SK-N-SH (cell line): ENCODE measurements around the gene NR5A2. TPM values are rescaled to one million over a fixed set of nuclear protein-coding genes. Genes with fewer than 3 reads are reported as not detected.

ENCODE experiments used
- CTCF ChIA-PET: fragments of 300-600, 350-600 bp; formaldehyde crosslinking; extraction: SDS; loops from one replicate; lab custom pipeline; 2021; lab: Yijun Ruan, JAX
- POLR2A ChIA-PET: fragments of 350-600 bp; sonication (Branson Sonifier 250); formaldehyde crosslinking; extraction: SDS; loops from one replicate; lab custom pipeline; 2020; ENCODE audit warnings: antibody characterized with exemption, inconsistent platforms; lab: Yijun Ruan, JAX
- DNase-seq: peaks from one replicate; pipeline ENCODE4 v3.0.0; 2012
- H2AFZ ChIP-seq: fragments of 200-600 bp; sonication (generic); 2 replicates; pipeline ENCODE4 v1.8.1; 2016; ENCODE audit warnings: antibody characterized with exemption, mild to moderate bottlenecking, low read depth
- H3F3A ChIP-seq: fragments of 200-600 bp; sonication (generic); replicated peaks from 2 replicates; pipeline ENCODE3; 2016; ENCODE audit warnings: antibody characterized with exemption, mild to moderate bottlenecking; ENCODE audit not compliant: insufficient read depth
- H3K27ac ChIP-seq, 2 experiments: fragments of 200-500 bp in 1 of 2; fragments of 200-600 bp in 1 of 2; sonication (Bioruptor generic) in 1 of 2; sonication (generic), shearing (Covaris generic) in 1 of 2; 2 replicates each; pipeline versions ENCODE4 v1.5.1 to v1.6.1; 2014 to 2016; ENCODE audit warnings: low read depth in 2 of 2, inconsistent platforms in 1 of 2, low read length in 1 of 2, mild to moderate bottlenecking in 1 of 2, mixed read lengths in 1 of 2
- H3K27me3 ChIP-seq: fragments of 200-600 bp; sonication (generic), shearing (Covaris generic); 2 replicates; pipeline ENCODE4 v1.6.1; 2016; ENCODE audit warnings: mixed run types; ENCODE audit not compliant: insufficient read depth
- H3K36me3 ChIP-seq, 2 experiments: fragments of 200-500 bp in 1 of 2; fragments of 200-600 bp in 1 of 2; sonication (Bioruptor generic) in 1 of 2; sonication (generic) in 1 of 2; replicated peaks in 1 of 2; 2 replicates each; pipeline versions ENCODE3 to v1.5.1; 2014 to 2016; ENCODE audit warnings: low read length in 1 of 2, mild to moderate bottlenecking in 1 of 2; ENCODE audit not compliant: insufficient read depth in 2 of 2, control insufficient read depth in 1 of 2
- H3K4me1 ChIP-seq, 2 experiments: fragments of 200-500 bp in 1 of 2; fragments of 200-600 bp in 1 of 2; sonication (Bioruptor generic) in 1 of 2; sonication (generic), shearing (Covaris generic) in 1 of 2; 2 replicates each; pipeline versions ENCODE4 v1.5.1 to v1.6.1; 2014 to 2016; ENCODE audit warnings: low read depth in 1 of 2, low read length in 1 of 2, mixed run types in 1 of 2; ENCODE audit not compliant: insufficient read depth in 2 of 2, control insufficient read depth in 1 of 2
- H3K4me2 ChIP-seq: fragments of 200-600 bp; sonication (generic), shearing (Covaris generic); 2 replicates; pipeline ENCODE4 v1.6.1; 2017; ENCODE audit warnings: mixed run types
- H3K4me3 ChIP-seq, 2 experiments: fragments of 200-500 bp in 1 of 2; fragments of 200-600 bp in 1 of 2; sonication (Bioruptor generic) in 1 of 2; sonication (generic), shearing (Covaris generic) in 1 of 2; 2 replicates each; pipeline versions ENCODE4 v1.5.1 to v1.8.1; 2014 to 2016; ENCODE audit warnings: low read depth in 2 of 2, inconsistent platforms in 1 of 2, low read length in 1 of 2, mild to moderate bottlenecking in 1 of 2, mixed read lengths in 1 of 2, moderate library complexity in 1 of 2
- H3K79me2 ChIP-seq: fragments of 200-600 bp; sonication (generic); 2 replicates; pipeline ENCODE4 v1.8.1; 2017; ENCODE audit warnings: mild to moderate bottlenecking; ENCODE audit not compliant: insufficient read depth
- H3K9ac ChIP-seq: fragments of 200-600 bp; sonication (generic); 2 replicates; pipeline ENCODE4 v1.6.1; 2017; ENCODE audit warnings: mixed run types
- H3K9me2 ChIP-seq: fragments of 200-600 bp; sonication (generic); 2 replicates; pipeline ENCODE4 v1.6.1; 2017; ENCODE audit warnings: mixed run types
- H3K9me3 ChIP-seq: fragments of 200-600 bp; sonication (generic); 2 replicates; pipeline ENCODE4 v1.6.1; 2017; ENCODE audit warnings: mixed run types, mild to moderate bottlenecking, moderate library complexity
- H4K20me1 ChIP-seq: fragments of 200-600 bp; sonication (generic); 2 replicates; pipeline ENCODE4 v1.6.1; 2017; ENCODE audit warnings: mild to moderate bottlenecking, mixed run types; ENCODE audit not compliant: insufficient read depth
- ELF1 ChIP-seq: IDR thresholded peaks from 2 replicates; pipeline ENCODE4 v1.4.0; 2012
- FOSL2 ChIP-seq: IDR thresholded peaks from 2 replicates; pipeline ENCODE4 v1.4.0; 2012; ENCODE audit warnings: low read depth, mild to moderate bottlenecking, moderate library complexity, borderline replicate concordance
- FOXM1 ChIP-seq: IDR thresholded peaks from 2 replicates; pipeline ENCODE4 v1.4.0; 2012; ENCODE audit warnings: low read depth, mild to moderate bottlenecking
- GABPA ChIP-seq: IDR thresholded peaks from 2 replicates; pipeline ENCODE4 v1.4.0; 2012; ENCODE audit warnings: low read depth, mild to moderate bottlenecking
- GATA2 ChIP-seq: sonication (generic); formaldehyde crosslinking; IDR thresholded peaks from 2 replicates; pipeline ENCODE4 v1.5.0; 2020; ENCODE audit warnings: mild to moderate bottlenecking, missing genetic modification reagents
- NFIC ChIP-seq: IDR thresholded peaks from 2 replicates; pipeline ENCODE4 v1.4.0; 2012; ENCODE audit warnings: borderline replicate concordance
- RAD21 ChIP-seq: IDR thresholded peaks from 2 replicates; pipeline ENCODE4 v1.6.1; 2012; ENCODE audit warnings: mild to moderate bottlenecking, low read length
- RCOR1 ChIP-seq: fragments of 150-350 bp; IDR thresholded peaks from 2 replicates; pipeline ENCODE4 v1.6.1; 2017; ENCODE audit warnings: antibody characterized with exemption, low read length
- RXRA ChIP-seq: IDR thresholded peaks from 2 replicates; pipeline ENCODE4 v1.4.0; 2012; ENCODE audit warnings: low read depth, mild to moderate bottlenecking, borderline replicate concordance
- TEAD4 ChIP-seq: IDR thresholded peaks from 2 replicates; pipeline ENCODE4 v1.4.0; 2012; ENCODE audit warnings: mild to moderate bottlenecking, borderline replicate concordance; ENCODE audit not compliant: insufficient read depth
- WGBS: methylation state at CpG from one replicate; pipeline ENCODE4 v1.1.6; 2017; ENCODE audit warnings: low lambda C conversion rate; 5-methylcytosine and 5-hydroxymethylcytosine counted together
- polyA plus RNA-seq, 3 experiments: library from polyadenylated mRNA; depleted of rRNA; stranded (reverse); fragments of >200 nt; gene quantifications; 2 replicates each; pipeline ENCODE4 v1.2.3, GENCODE V29; 2012
- TF ChIP-seq, protein P1 (sequence below): IDR thresholded peaks from 2 replicates; pipeline ENCODE4; 2012
- TF ChIP-seq, protein P2 (sequence below): fragments of 200-600 bp; sonication (generic); IDR thresholded peaks from 2 replicates; pipeline ENCODE4 v1.6.1; 2017; ENCODE audit warnings: antibody characterized with exemption, mild to moderate bottlenecking, moderate library complexity
- TF ChIP-seq, protein P3 (sequence below): IDR thresholded peaks from 2 replicates; pipeline ENCODE4 v1.6.1; 2012; ENCODE audit warnings: mild to moderate bottlenecking, low read depth, low read length, moderate library complexity

Gene NR5A2
- polyA plus RNA-seq, 1 of the 3 experiments (the other 2 are of a cell fraction): not detected

DNA sequence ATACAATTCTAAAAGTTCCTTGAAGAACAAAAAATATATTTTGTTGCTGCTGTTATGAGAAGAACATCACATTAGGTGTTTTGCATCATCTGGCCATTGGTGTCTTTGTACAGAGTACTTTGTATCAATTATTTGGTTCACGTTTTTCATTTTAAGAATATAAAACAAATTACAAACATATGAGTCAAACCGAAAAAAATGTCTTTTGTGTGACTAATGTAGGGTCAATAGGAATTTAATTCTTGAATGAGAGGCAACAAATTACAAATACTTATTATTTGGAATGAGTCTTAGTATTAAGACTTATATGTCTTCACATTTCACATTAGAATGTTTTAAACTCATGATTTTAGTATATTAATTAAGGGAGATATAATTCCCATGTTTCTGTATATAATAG is 54.8 kb downstream of the NR5A2 start:
- H3K4me1 ChIP-seq: no peaks in the 10 kb centered on the region; a peak in 1 of 4 replicates
- no peaks in the 10 kb centered on the region for H3K9me2 ChIP-seq
- ChIA-PET POLR2A (no interaction called here), CTCF (interaction anchor here (0.7 to 0.9 kb wide), 2 partner anchors 57 to 59 kb away, joined by 3 to 5 read pairs; no protein-coding TSS in a partner anchor)
- no peaks in the 10 kb centered on the region for H3K79me2 ChIP-seq
- H3K9me3 ChIP-seq: no peaks in the 10 kb centered on the region
- DNase-seq: no peak
- no peak overlapping the region for H3K4me3 ChIP-seq
- no peaks in the 10 kb centered on the region for H3K36me3 ChIP-seq
- no peaks in the 10 kb centered on the region for H3F3A ChIP-seq
- no peak overlapping the region for H3K9ac ChIP-seq
- peaks cover 10% of the 10 kb centered on the region for H3K27me3 ChIP-seq
- no peak overlapping the region for H2AFZ ChIP-seq
- no peak overlapping the region for H3K27ac ChIP-seq
- H3K4me2 ChIP-seq: no peak overlapping the region
- WGBS: 10% methylated on average over 2 of the region's 2 CpGs
- TF ChIP-seq, protein P1, sequence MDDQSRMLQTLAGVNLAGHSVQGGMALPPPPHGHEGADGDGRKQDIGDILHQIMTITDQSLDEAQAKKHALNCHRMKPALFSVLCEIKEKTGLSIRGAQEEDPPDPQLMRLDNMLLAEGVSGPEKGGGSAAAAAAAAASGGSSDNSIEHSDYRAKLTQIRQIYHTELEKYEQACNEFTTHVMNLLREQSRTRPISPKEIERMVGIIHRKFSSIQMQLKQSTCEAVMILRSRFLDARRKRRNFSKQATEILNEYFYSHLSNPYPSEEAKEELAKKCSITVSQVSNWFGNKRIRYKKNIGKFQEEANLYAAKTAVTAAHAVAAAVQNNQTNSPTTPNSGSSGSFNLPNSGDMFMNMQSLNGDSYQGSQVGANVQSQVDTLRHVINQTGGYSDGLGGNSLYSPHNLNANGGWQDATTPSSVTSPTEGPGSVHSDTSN: no peak
- no peak for TF ChIP-seq GATA2
- TF ChIP-seq RAD21: no peak
- no peak for TF ChIP-seq GABPA
- no peak for TF ChIP-seq FOXM1
- TF ChIP-seq TEAD4: no peak
- no peak for TF ChIP-seq FOSL2
- no peak for TF ChIP-seq NFIC
- TF ChIP-seq, protein P2, sequence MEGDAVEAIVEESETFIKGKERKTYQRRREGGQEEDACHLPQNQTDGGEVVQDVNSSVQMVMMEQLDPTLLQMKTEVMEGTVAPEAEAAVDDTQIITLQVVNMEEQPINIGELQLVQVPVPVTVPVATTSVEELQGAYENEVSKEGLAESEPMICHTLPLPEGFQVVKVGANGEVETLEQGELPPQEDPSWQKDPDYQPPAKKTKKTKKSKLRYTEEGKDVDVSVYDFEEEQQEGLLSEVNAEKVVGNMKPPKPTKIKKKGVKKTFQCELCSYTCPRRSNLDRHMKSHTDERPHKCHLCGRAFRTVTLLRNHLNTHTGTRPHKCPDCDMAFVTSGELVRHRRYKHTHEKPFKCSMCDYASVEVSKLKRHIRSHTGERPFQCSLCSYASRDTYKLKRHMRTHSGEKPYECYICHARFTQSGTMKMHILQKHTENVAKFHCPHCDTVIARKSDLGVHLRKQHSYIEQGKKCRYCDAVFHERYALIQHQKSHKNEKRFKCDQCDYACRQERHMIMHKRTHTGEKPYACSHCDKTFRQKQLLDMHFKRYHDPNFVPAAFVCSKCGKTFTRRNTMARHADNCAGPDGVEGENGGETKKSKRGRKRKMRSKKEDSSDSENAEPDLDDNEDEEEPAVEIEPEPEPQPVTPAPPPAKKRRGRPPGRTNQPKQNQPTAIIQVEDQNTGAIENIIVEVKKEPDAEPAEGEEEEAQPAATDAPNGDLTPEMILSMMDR: no peak
- no peak for TF ChIP-seq ELF1
- no peak for TF ChIP-seq RXRA
- TF ChIP-seq, protein P3, sequence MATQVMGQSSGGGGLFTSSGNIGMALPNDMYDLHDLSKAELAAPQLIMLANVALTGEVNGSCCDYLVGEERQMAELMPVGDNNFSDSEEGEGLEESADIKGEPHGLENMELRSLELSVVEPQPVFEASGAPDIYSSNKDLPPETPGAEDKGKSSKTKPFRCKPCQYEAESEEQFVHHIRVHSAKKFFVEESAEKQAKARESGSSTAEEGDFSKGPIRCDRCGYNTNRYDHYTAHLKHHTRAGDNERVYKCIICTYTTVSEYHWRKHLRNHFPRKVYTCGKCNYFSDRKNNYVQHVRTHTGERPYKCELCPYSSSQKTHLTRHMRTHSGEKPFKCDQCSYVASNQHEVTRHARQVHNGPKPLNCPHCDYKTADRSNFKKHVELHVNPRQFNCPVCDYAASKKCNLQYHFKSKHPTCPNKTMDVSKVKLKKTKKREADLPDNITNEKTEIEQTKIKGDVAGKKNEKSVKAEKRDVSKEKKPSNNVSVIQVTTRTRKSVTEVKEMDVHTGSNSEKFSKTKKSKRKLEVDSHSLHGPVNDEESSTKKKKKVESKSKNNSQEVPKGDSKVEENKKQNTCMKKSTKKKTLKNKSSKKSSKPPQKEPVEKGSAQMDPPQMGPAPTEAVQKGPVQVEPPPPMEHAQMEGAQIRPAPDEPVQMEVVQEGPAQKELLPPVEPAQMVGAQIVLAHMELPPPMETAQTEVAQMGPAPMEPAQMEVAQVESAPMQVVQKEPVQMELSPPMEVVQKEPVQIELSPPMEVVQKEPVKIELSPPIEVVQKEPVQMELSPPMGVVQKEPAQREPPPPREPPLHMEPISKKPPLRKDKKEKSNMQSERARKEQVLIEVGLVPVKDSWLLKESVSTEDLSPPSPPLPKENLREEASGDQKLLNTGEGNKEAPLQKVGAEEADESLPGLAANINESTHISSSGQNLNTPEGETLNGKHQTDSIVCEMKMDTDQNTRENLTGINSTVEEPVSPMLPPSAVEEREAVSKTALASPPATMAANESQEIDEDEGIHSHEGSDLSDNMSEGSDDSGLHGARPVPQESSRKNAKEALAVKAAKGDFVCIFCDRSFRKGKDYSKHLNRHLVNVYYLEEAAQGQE: no peak
- no peak for TF ChIP-seq RCOR1
- no peaks in the 10 kb centered on the region for H4K20me1 ChIP-seq
